AG08396 (cell line): Measurements from ENCODE around the gene LRRC27.

Experiments used
- DNase-seq: peaks from one replicate; pipeline ENCODE4 v3.0.0; 2012; ENCODE audit warnings: low spot score, mixed read lengths

The LRRC27 gene

DNA sequence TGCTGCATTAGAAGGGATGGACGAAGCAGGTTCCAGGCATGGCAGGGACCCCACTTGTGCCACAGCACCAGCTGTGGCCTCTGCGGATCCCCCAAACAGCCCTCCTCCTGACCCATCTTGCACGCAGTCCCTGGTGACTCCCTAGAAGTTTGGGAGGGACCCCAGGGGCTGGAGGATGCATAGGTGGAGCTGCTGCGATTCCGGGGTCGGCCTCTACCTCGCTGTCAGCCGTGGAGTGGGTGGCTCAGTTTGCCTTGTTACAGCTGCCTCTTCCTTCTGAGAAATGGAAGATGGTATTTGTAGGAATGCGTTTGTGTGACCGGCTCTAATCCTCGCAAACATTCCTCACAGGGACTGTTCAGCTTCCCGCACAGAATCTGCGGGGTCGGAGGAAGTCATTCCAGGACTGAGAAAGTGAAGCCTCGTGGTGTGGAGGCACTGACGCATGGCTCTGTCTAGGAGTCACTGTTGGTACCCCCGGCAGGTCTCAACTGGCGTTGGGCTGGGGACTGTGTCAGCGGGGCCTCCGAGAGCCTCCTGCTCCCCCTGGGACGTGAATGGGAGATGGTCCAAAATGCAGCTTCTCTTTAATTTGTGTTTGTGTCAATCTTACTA, 82.5 kb downstream of the LRRC27 start:
- no peak for DNase-seq

DNA sequence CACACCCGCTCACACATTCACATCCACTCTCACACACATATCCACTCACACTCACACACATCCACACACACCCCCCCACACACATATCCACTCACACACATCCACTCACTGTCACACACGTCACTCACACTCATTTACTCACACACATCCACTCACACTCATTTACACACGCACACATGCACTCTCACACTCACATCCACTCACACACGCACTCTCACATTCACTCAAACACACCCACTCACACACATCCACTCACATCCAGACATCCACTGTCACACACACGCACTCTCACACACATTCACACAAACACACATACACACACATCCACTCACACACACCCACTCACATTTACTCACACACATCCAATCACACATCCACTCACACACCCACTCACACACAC, 83.3 kb downstream of the LRRC27 start:
- DNase-seq = no peak

DNA sequence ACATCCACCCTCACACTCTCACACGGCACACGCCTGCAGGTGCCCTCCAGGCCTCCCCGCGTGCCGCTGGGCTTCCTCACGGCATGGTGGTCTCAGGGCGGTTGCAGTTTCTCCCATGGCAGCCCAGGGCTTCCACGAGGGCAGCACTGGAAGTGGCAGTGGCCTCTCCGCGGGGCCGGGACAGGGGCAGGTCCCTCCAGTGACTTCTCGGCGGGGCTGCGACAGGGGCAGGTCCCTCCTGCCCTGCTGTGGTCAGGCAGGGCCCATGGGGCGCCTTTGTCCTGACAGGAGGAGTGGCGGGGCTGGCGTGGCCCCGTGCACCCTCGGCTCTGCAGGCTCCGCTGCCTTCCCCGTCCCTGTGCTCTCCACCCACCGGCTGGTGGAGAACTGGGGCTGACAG, 84.0 kb downstream of the LRRC27 start:
- no peak for DNase-seq

DNA sequence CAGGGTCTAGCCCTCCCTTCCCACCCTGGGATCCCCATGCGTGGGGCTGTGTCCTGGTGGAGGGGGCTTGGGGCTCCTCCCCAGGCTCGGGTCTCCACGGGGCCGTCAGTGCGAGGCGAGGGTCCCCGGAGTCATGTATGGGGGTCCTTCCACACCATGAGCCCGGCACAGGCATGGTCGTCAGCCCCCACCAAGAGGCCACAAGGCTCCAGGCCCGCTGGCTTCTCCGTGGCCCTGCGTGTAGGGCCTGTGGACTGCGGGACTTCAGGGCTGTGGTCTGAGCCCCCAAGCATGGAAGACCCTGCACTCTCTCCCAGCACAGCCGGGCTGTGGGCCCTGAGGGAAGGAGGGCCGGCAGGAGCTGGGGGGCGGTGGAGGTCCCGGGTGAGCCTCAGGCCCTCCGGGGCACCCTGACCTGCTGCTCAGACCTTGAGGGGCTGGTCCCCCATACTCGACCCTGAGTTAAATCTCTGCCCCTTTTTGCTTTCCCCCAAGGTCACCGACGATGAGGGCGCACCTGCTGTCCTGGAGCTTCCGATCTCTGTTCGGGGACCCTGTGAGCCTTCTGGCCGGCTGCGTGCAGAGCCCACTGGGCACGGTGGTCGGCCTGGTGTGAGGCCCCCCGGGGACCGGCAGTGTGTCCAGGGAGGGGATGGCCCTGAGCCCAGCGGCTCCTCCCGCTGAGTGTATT, 84.7 kb downstream of the LRRC27 start:
- DNase-seq = no peak

DNA sequence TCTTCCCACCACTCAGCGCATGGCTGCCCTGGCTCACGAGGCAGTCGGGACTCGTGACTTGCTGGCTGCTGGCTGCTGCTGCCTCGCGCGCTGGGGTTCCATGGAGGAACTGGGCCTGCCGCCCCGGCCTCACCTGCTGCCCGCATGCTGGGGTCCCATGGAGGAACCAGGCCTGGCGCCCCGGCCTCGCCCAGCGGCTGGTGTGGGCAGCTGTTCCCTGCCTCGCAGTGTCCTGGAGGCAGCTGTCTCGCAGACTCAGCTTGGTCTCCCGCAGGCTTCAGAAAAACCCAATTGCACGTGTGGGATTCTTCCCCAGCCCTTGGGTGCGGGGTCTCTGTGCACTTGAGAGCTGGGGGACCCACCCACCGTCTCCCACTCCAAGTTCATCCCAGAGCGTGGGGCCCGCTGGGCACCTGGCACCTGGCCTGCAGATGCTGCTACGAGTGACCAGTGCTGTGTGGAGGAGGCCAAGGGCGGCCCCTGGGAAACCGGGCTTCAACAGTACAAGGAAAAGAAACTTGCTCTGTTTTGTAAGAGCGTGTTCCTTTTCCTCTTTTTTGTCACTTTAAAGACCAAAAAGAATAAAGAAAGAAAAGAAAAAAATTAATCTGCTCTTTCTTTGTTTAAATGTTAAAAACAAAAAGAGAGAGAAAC, 85.4 kb downstream of the LRRC27 start:
- DNase-seq = no peak

DNA sequence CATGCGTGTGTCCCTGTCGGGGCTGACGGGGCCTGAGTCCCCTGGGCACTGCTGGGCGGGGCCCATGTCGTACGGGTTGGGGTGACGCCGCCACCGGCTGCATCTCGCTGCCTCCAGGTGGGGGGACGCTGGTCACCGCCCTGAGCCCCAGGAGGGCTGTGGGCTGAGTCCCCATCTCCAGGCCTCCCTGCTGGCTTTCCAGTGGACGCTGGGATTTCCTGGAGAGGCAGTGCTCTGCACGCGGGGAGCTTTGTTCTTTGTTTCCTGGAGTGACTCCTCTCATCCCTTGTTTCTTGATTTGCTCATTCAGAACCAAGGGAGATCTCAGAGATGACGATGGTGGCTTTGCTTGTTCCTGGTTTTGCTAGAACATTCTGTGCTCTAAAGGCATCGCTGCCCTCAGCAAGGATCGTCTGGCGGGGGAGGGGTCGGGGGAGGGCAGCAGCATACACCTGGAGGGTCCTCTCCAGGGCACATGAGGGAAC, 86.0 kb downstream of the LRRC27 start:
- no peak for DNase-seq

DNA sequence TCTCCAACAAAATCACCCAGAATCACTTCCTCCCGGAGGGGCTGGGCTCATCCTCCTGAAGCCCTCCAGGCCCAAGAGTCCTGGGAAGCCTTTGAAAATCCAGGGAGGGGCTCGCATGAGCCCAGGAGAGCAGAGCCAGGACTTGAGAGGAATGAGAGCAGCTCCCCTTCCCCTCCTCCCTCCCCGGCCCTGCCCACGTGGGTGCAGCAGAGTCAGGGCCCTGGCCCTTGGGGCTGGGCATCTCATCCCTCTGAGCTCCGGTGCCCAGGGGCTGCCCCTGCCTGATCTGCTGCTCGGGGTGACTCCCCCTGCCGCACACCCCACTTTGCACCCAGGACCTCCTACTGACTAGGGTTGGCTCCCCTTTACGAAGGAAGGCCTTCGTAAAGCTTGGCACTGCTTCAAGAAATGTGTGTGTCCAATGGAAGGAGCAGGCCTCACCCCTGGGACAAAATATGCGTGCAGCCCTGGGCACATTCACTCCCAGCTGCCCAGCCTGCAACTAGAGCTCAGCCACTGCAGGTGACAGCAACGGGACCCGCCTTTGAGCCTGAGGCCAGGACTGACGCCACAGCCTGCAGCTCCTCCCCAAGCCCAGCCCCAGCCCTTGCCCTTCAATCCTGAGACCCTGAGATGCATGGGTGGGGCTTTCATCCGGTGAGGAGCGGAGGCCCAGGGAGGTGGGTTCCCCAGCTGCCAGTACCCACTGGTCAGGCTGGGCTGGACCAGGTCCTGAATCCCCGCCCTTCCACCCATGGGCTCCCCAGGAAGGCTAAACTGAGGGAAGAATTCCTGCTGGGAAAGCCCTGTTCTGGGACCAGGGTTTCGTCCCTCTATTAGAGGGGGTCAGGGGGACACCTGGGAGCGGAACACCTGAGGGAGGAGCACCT, 86.8 kb downstream of the LRRC27 start:
- DNase-seq = no peak

DNA sequence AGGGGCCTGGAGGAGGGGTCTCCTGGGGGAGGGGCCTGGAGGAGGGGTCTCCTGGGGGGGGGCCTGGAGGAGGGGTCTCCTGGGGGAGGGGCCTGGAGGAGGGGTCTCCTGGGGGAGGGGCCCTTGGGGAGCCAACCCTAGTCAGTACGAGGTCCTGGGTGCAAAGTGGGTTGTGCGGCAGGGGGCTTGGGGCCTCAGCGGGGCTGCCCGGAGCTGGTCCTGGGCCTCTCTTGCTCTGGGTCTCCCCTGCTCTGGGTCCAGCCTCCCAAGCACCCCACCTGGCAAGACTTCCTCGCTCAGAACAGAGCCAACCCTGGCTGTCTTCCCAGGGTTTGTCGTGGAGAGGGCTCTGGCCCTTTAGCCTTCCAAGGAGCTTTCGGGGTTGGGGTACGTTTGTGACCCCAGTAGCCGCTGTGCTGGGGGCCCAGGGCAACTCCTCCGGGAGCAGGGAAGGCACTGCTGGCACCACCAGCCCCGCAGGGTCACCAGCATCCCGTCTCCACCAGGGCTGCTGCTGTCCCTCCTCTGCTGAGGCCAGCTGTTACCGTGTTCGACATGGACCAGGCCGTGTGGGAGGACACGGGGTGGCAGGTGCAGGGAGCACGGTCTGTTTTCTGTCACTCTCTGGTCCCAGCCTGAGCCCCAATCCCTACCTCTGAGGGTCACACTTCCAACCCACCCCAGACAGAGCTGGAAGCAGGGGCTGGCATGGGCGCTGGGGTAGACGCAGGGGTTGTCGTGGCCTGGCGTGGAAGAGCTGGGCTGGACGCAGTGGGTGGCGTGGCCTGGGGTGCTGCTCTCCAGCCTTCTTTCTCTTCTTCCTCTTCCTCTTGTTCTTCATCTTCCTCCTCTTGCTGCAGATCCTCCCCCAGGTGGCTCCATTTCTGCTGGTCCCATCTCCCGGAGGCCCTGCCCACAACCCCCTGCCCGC, 87.8 kb downstream of the LRRC27 start:
- no peak for DNase-seq

DNA sequence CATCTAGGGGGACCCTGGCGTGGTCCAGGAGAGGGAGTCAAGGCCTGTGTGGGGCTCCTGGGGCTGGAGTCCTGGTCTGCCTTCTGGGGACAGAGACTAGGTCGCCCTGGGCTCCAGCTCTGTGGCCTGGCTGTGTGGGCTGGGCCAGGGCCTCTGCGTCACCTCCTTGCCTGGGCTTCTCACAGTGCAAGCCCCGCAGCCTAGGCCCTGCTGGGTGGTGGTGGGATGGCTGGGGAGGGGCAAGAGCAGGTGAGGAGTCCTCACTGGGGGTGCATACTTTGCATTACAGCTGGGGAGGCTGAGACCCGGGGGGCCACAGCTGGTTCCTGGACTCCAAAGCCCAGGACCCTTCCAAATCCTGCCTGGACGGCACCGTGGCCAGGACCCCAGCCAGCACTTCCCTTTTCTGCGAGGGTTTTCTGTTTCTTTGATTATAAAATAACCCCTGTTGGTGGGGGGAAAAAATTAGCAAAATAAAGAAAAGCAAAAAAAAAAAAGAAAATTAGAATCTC, 88.5 kb downstream of the LRRC27 start:
- no peak for DNase-seq

DNA sequence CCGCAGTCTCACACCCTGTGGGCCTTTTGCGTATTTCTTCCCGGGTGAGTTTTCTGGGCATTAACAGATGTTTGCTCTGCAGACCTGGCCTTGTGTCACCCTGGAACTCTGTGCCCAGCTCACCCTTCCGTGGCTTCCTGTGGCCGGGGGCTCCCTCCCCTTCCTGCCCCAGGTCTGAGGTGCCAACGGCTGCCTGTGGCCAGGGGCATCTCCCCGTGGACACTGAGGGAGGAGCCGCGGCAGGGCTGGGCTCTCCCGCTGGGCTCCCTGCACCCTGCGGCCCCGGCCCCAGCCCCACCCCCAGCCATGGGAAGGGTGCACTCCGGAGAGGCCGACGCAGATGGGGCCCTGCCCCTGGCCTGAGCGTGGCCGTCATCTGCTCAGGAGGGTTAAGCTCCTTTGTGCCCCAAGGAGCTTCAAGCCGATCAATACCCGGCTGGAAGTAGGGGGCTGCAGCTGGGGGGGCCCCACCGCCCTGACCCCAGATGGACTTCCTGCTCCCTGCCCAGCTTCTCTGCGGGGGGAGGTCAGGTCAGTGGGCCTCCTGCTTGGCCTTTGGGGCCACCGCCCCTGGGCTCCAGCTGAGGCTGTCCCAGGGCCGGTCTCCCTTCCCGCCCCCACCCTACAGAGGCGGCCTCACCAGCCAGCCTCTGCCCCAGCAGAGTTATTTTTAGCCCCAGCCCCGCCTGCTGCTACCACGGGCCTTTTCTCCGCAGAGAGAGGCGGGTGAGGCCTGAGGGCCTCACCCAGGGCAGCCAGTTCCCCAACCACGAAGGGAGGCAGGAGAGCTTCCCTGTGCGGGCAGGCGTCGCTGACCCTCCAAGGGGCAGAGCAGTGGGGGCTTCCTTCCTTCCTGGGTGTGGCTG, 89.2 kb downstream of the LRRC27 start:
- DNase-seq = peak; percentile 89

DNA sequence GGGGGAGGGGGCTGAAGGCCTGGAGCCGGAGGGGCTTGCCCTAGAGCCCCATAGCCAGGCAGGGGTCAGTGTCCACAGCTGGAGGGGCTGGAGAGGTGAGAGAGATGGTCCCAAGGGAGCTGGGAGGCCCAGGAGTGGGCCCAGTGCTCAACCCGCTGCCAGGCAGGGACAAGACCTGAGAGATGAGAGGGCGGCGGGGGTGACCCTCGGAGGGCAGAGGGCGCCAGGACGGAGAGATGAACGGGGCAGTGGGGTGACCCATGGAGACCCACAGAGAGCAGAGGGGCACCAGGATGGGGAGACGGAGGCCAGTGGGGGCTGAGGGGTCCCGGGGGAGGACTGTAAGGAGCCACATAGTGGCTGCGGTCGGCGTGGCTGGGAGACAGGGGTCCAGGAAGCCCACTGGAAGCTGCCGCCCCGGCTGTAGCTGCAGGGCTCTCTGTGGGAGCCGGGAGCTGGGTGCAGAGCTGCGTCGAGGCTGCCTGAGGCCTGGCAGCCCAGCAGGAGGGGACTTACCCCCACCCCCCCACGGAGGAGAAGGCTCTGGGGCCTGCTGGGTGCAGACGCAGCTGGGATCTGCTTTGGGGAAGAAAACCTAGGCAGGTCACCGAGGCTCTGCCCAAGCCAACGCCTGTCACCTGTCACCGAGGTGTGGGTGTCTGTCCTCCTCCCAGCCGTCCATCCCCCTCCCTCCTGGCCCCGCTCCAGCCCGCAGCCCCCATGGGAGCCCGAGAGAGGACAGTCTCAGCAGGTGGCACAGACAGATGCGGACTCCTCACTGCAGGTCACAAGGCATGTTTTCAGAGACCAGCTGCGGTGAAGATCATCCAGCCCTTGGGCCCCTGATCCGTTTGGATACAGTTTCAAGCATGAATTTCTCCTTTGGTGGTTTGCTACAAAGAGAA, 90.1 kb downstream of the LRRC27 start:
- DNase-seq = no peak

DNA sequence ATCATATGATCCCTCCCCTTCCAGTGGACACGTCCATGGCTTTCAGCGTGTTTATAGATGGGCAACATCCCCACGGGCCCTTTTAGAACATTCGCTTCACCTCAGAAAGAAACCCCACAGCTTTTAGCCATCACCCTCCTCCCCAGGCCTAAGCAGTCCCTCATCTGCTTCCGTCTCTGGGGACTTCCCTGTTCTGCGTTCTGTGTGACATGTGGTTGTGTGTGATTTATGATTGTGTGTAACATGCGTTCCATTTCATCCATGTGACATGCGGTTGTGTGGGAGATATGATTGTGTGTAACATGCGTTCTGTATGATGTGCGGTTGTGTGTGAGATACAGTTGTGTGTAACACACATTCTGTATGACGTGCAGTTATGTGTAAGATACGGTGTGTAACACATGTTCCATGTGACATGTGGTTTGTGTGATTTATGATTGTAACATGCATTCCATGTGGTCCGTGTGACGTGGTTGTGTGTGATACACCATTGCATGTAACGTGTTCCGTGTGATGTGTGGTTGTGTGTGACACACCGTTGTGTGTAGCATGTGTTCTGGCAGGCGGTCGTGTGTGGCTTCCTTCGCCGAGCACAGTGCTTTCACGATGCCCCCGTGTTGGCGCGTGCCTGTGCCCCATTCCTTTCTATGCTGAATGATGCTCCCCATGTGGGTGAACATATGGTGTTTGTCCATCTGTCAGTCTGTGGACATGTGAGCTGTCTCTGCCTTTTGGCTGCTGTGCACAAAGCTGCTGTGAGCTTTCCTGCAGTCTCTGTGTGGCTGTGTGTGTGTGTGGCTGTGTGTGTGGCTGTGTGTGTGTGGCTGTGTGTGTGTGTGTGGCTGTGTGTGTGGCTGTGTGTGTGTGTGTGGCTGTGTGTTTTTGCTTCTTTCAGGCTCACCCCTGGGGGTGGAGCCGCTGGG, 91.2 kb downstream of the LRRC27 start:
- DNase-seq = no peak

DNA sequence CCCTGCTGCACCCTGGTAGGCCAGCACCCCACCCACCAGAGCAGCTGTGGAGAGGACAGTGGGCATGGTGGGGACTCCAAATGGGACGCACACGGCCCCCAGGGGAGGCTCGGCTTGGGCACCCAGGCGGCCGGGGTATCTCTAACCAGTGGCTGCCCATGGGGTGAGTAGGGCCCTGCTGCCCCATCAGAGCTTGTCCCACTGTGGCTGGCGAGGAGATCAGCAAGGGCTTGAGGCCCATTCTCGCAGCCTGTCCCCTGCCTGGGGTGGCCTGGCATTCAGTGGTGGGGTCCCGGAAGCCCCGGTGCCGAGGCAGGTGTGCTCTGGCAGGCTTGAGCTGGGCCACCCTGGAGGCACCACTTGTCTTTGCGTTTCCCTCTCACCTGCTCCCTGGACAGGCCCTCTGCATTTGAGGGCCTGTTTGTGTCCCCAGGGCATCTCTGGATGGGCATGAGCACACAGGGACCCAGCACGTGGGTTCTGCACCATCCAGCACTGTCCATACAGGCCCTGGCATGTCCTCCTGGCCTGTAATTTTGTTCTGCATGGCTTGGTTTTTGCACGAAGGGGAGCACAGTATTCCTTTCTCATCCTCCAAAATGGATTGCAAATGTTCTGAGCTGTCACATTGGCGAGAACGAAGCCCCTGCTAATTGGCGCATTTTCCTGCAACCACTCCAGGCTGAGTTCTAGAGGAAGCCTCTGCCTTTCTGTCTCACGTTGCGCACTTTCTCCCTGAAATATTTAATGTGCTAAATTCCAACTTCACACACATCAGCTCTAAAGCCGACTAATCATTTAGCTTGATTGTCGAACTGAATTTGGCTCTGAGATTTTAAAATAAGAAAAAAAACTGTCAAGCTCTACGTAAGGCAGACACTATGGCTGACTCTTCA, 92.2 kb downstream of the LRRC27 start:
- no peak for DNase-seq

DNA sequence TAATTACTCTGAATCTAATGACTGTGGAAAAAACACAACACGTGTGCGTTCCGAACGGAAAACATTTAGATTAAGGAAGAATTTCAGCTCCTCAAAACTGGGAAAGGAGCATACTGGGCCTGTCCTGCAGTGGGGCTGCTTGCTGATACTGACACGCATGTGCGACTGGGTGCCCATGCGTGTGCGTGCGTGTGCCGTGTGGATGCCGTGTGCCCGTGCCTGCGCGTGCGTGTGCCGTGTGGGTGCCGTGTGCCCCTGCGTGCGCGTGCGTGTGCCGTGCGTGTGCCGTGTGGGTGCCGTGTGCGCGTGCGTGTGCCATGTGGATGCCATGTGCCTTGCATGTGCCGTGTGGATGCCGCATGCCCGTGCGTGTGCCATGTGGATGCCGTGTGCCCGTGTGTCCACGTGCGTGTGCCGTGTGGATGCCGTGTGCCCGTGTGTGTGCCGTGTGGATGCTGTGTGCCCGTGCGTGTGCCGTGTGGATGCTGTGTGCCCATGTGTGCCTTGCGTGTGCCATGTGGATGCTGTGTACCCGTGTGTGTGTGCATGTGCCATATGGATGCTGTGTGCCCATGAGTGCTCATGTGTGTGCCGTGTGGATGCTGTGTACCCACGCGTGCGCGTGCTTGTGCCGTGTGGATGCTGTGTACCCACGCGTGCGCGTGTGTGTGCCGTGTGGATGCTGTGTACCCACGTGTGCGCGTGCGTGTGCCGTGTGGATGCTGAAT, 93.2 kb downstream of the LRRC27 start:
- DNase-seq = no peak

DNA sequence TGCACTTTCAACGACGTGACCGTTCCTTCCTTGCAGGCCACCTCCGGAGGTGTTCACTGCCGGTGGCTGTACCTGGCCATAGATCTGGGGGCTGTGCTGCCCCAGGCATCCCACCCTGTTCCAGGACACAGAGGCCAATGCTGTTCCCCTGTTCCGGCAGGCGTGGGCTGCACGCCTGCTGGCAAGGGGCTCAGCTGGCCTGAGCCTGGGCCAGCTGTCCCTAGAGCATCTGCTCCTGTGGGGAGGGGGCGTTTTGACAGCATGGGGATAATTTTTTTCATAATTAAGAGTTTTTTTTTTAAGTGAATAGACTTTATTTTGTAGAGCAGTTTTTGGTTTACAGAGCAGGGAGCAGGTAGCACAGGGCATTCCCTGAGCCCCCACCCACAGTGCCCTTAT, 93.8 kb downstream of the LRRC27 start:
- DNase-seq = no peak
